Measurements from ENCODE around the gene DDTL. TPM values are rescaled to one million over a fixed set of nuclear protein-coding genes. Genes with fewer than 3 reads are reported as not detected.
A peak's percentile ranks its signal among the peaks of the same experiment; 100 is the strongest.
"Not testable (repeated sequence)": the region's sequence is repeated elsewhere in the genome, so short reads cannot be mapped to it uniquely, and the experiment has no call there.

Gene DDTL
- total RNA-seq, 1 donor from 2014 or later: 0.96 TPM

- H3K27me3 Mint-ChIP-seq (ENCODE audit: unreplicated experiment): peaks cover 2% of the 10 kb centered on the region
- DNase-seq: no peak
- TF ChIP-seq CTCF (IDR thresholded peaks at IDR 0.05; ENCODE audit: partially characterized antibody, unreplicated experiment): no peak
- no peaks in the 10 kb centered on the region for H3K36me3 Mint-ChIP-seq (ENCODE audit: unreplicated experiment)
- H3K27ac Mint-ChIP-seq (ENCODE audit: unreplicated experiment): no peak overlapping the region
- no peak overlapping the region for H3K4me3 Mint-ChIP-seq (ENCODE audit: unreplicated experiment)
- H3K9me3 Mint-ChIP-seq (ENCODE audit: unreplicated experiment): no peaks in the 10 kb centered on the region
- peaks cover 5% of the 10 kb centered on the region for H3K4me1 Mint-ChIP-seq (ENCODE audit: low read depth, unreplicated experiment)
These were observed 4.3 kb downstream of the DDTL start for GRCh38 chr22:23970816-23971486.

- H3K4me1 Mint-ChIP-seq (ENCODE audit: low read depth, unreplicated experiment); DNase-seq; H3K36me3 Mint-ChIP-seq (ENCODE audit: unreplicated experiment); H3K27ac Mint-ChIP-seq (ENCODE audit: unreplicated experiment); H3K4me3 Mint-ChIP-seq (ENCODE audit: unreplicated experiment); H3K9me3 Mint-ChIP-seq (ENCODE audit: unreplicated experiment); H3K27me3 Mint-ChIP-seq (ENCODE audit: unreplicated experiment): not testable (repeated sequence)
These were observed 5.2 kb downstream of the DDTL start for GRCh38 chr22:23971927-23972326.

GRCh38 chr22:23974345-23974744, 7.7 kb downstream of the DDTL start, which contains the start of gene DDT:
Gene DDT, minus strand, starts transcription at chr22:23974441. Its CDS starts 27 bp downstream, at chr22:23974414.
- H3K27me3 Mint-ChIP-seq (ENCODE audit: unreplicated experiment); H3K9me3 Mint-ChIP-seq (ENCODE audit: unreplicated experiment); H3K4me3 Mint-ChIP-seq (ENCODE audit: unreplicated experiment); H3K4me1 Mint-ChIP-seq (ENCODE audit: low read depth, unreplicated experiment); DNase-seq; H3K36me3 Mint-ChIP-seq (ENCODE audit: unreplicated experiment); H3K27ac Mint-ChIP-seq (ENCODE audit: unreplicated experiment): not testable (repeated sequence)

GRCh38 chr22:23974836-23975352, 8.2 kb downstream of the DDTL start:
- not testable (repeated sequence) for H3K4me3 Mint-ChIP-seq (ENCODE audit: unreplicated experiment); DNase-seq; H3K27me3 Mint-ChIP-seq (ENCODE audit: unreplicated experiment); H3K36me3 Mint-ChIP-seq (ENCODE audit: unreplicated experiment); H3K27ac Mint-ChIP-seq (ENCODE audit: unreplicated experiment); H3K9me3 Mint-ChIP-seq (ENCODE audit: unreplicated experiment); H3K4me1 Mint-ChIP-seq (ENCODE audit: low read depth, unreplicated experiment)
- peak; percentile 20 for TF ChIP-seq CTCF (IDR thresholded peaks at IDR 0.05; ENCODE audit: partially characterized antibody, unreplicated experiment)

- not testable (repeated sequence) for DNase-seq; H3K27me3 Mint-ChIP-seq (ENCODE audit: unreplicated experiment); H3K27ac Mint-ChIP-seq (ENCODE audit: unreplicated experiment); H3K36me3 Mint-ChIP-seq (ENCODE audit: unreplicated experiment); H3K4me1 Mint-ChIP-seq (ENCODE audit: low read depth, unreplicated experiment); H3K4me3 Mint-ChIP-seq (ENCODE audit: unreplicated experiment); H3K9me3 Mint-ChIP-seq (ENCODE audit: unreplicated experiment)
These were observed 10.6 kb downstream of the DDTL start for GRCh38 chr22:23977304-23977703.

GRCh38 chr22:23979557-23980240, 13.0 kb downstream of the DDTL start, which contains the start of gene GSTT2:
Gene GSTT2, plus strand, starts transcription at chr22:23980134.
- DNase-seq; H3K27me3 Mint-ChIP-seq (ENCODE audit: unreplicated experiment); H3K4me3 Mint-ChIP-seq (ENCODE audit: unreplicated experiment); H3K27ac Mint-ChIP-seq (ENCODE audit: unreplicated experiment); H3K4me1 Mint-ChIP-seq (ENCODE audit: low read depth, unreplicated experiment); H3K9me3 Mint-ChIP-seq (ENCODE audit: unreplicated experiment); H3K36me3 Mint-ChIP-seq (ENCODE audit: unreplicated experiment): not testable (repeated sequence)

GRCh38 chr22:23980567-23980966, 13.9 kb downstream of the DDTL start:
- H3K27me3 Mint-ChIP-seq (ENCODE audit: unreplicated experiment); DNase-seq; H3K4me3 Mint-ChIP-seq (ENCODE audit: unreplicated experiment); H3K36me3 Mint-ChIP-seq (ENCODE audit: unreplicated experiment); H3K4me1 Mint-ChIP-seq (ENCODE audit: low read depth, unreplicated experiment); H3K27ac Mint-ChIP-seq (ENCODE audit: unreplicated experiment); H3K9me3 Mint-ChIP-seq (ENCODE audit: unreplicated experiment): not testable (repeated sequence)
